Fibroblast of lung (primary cell): ENCODE results near the gene NSG2. TPM values are rescaled to one million over a fixed set of nuclear protein-coding genes. Genes with fewer than 3 reads are reported as not detected.

Experiments
- DNase-seq, 2 donors: peaks; one replicate each; pipeline versions ENCODE4 v3.0.0 to v3.0.0-alpha.2; 2010; ENCODE audit warnings: low read depth in 2 of 2
- H2AFZ ChIP-seq: 2 replicates; pipeline ENCODE4 v1.5.1; 2012; ENCODE audit warnings: low read length, control low read depth, inconsistent platforms
- H3K27ac ChIP-seq: 2 replicates; pipeline ENCODE4 v1.5.1; 2011; ENCODE audit warnings: low read length, control low read depth; ENCODE audit not compliant: insufficient read depth
- H3K27me3 ChIP-seq: 2 replicates; pipeline ENCODE4 v1.5.1; 2011; ENCODE audit warnings: mild to moderate bottlenecking, low read length; ENCODE audit not compliant: control insufficient read depth, insufficient read depth
- H3K36me3 ChIP-seq: 2 replicates; pipeline ENCODE4 v1.5.1; 2011; ENCODE audit warnings: low read length; ENCODE audit not compliant: control insufficient read depth, insufficient read depth
- H3K4me1 ChIP-seq: 2 replicates; pipeline ENCODE4 v1.5.1; 2011; ENCODE audit warnings: low read length; ENCODE audit not compliant: control insufficient read depth, insufficient read depth; ENCODE audit errors: extremely low read depth
- H3K4me2 ChIP-seq: 2 replicates; pipeline ENCODE4 v1.5.1; 2011; ENCODE audit warnings: low read length, control low read depth; ENCODE audit not compliant: insufficient read depth; ENCODE audit errors: extremely low read depth
- H3K4me3 ChIP-seq, 4 experiments: fragments of 200-600 bp in 1 of 4; sonication (generic) in 1 of 4; replicated peaks in 1 of 4; 2 replicates each; pipeline ENCODE4 v1.5.1; 2011 to 2016; ENCODE audit warnings: low read length in 4 of 4, low read depth in 3 of 4, mild to moderate bottlenecking in 3 of 4, control low read depth in 2 of 4, inconsistent platforms in 1 of 4, mixed read lengths in 1 of 4; ENCODE audit not compliant: insufficient read depth in 1 of 4; ENCODE audit errors: control extremely low read depth in 1 of 4
- H3K79me2 ChIP-seq: 2 replicates; pipeline ENCODE4 v1.5.1; 2012; ENCODE audit warnings: mild to moderate bottlenecking, low read length, inconsistent platforms; ENCODE audit not compliant: control insufficient read depth, insufficient read depth
- H3K9ac ChIP-seq: 2 replicates; pipeline ENCODE4 v1.5.1; 2011; ENCODE audit warnings: mild to moderate bottlenecking, low read length, control low read depth; ENCODE audit not compliant: insufficient read depth
- H3K9me3 ChIP-seq: 2 replicates; pipeline ENCODE4 v1.5.1; 2012; ENCODE audit warnings: low read depth, low read length; ENCODE audit not compliant: control insufficient read depth, insufficient read depth
- H4K20me1 ChIP-seq: 2 replicates; pipeline ENCODE4 v1.5.1; 2011; ENCODE audit warnings: low read length; ENCODE audit not compliant: control insufficient read depth, insufficient read depth; ENCODE audit errors: extremely low read depth
- EZH2 ChIP-seq: IDR thresholded peaks from 2 replicates; pipeline ENCODE4 v1.5.1; 2012; ENCODE audit warnings: low read length, control low read depth, mild to moderate bottlenecking; ENCODE audit errors: missing control alignments
- polyA plus RNA-seq, 2 donors: library from polyadenylated mRNA; depleted of rRNA in 1 of 2; stranded (reverse) in 1 of 2; unstranded in 1 of 2; fragments of >200 nt; gene quantifications; 2 replicates each; pipeline ENCODE4 v1.2.1, GENCODE V29; 2011 to 2012; ENCODE audit warnings: missing spikeins in 1 of 2
- total RNA-seq: library from RNA; depleted of rRNA; stranded (reverse); fragments of >200 nt; gene quantifications from 2 replicates; pipeline ENCODE4 v1.2.1, GENCODE V29; 2014
- TF ChIP-seq, protein P1 (sequence below), 2 donors: IDR thresholded peaks in 1 of 2; conservative IDR thresholded peaks in 1 of 2; 1 replicate in 1 of 2; 2 replicates in 1 of 2; pipeline ENCODE4 v1.5.1; 2011 to 2012; ENCODE audit warnings: low read length in 2 of 2, control low read depth in 1 of 2, inconsistent platforms in 1 of 2, low read depth in 1 of 2, mild to moderate bottlenecking in 1 of 2

Gene NSG2
- total and polyA plus RNA-seq, 2 donors (not counting 1 experiment from before 2014, with no cell fraction given), result not detected

DNA sequence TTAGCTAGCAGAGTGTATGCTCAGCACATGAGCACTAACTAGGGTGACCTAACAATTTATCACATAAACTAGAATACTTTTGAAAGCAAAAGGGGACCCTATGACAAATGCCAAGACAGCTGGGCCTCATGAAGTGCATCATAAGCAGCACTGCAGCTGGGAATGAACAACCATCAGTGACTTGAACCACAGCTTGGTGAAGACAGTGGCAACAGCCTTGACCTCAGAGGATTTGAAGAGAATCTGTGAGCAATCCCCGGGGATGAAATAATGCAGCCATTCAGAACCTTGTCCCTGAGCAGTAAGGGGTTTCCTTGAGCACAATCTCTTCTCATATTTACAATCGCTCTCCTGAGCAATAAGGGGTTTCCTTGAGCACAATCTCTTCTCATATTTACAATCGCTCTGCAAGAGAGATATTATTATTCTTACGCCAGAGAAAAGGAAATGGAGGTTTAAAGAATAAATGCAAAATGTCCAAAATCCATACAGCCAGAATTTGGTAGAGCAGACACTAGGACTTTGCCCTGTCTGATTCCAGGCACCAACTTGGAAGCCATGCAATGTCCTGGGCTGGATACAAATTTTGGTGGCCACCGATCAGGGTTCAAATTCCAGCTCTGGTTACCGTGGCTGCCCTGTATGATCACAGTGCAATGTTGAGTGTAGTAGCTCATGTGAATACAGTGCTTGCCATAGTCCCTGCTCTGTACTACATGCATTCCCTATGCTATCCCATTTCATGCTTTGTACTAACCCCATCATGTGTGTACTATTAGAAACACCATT lies 846 bp upstream of the NSG2 start:
- Histone ChIP-seq H3K27me3 (no peaks in the 10 kb centered on the region), H4K20me1 (no peaks in the 10 kb centered on the region), H3K9ac (no peak overlapping the region)

DNA sequence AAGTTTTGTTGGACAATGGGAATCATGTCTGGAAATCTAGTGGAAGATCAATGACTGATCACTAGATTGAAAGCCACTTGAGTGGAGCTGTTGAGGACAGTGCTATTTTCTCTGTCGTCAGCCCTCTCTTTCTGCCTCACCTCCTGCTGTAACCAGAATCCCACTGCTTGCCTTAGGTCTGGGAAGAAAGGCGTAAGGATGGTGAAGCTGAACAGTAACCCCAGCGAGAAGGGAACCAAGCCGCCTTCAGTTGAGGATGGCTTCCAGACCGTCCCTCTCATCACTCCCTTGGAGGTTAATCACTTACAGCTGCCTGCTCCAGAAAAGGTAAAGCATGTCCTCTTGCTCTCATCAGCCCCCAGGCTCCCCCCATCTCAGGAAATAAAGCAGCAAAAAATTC lies 1.1 kb downstream of the NSG2 start:
- no peak for DNase-seq
- Histone ChIP-seq H4K20me1 (no peaks in the 10 kb centered on the region), H2AFZ (no peak overlapping the region), H3K9ac (no peak overlapping the region), H3K9me3 (no peaks in the 10 kb centered on the region), H3K4me3 (no peak overlapping the region), H3K4me1 (no peaks in the 10 kb centered on the region), H3K27me3 (no peaks in the 10 kb centered on the region), H3K27ac (no peak overlapping the region), H3K79me2 (no peaks in the 10 kb centered on the region), H3K4me2 (no peak overlapping the region), H3K36me3 (no peaks in the 10 kb centered on the region)
- TF ChIP-seq EZH2, result no peak
- TF ChIP-seq, protein P1, sequence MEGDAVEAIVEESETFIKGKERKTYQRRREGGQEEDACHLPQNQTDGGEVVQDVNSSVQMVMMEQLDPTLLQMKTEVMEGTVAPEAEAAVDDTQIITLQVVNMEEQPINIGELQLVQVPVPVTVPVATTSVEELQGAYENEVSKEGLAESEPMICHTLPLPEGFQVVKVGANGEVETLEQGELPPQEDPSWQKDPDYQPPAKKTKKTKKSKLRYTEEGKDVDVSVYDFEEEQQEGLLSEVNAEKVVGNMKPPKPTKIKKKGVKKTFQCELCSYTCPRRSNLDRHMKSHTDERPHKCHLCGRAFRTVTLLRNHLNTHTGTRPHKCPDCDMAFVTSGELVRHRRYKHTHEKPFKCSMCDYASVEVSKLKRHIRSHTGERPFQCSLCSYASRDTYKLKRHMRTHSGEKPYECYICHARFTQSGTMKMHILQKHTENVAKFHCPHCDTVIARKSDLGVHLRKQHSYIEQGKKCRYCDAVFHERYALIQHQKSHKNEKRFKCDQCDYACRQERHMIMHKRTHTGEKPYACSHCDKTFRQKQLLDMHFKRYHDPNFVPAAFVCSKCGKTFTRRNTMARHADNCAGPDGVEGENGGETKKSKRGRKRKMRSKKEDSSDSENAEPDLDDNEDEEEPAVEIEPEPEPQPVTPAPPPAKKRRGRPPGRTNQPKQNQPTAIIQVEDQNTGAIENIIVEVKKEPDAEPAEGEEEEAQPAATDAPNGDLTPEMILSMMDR (conservative IDR thresholded peaks at IDR 0.05 in 1 of 2, IDR thresholded peaks at IDR 0.05 in 1 of 2; ENCODE audit: low read depth in 1 of 2, low read length in 2 of 2), result no peak

More for the DNA sequence above, 846 bp upstream of the NSG2 start:
- Histone ChIP-seq H3K4me2 (no peak overlapping the region), H3K4me1 (no peaks in the 10 kb centered on the region), H3K36me3 (no peaks in the 10 kb centered on the region), H3K27ac (no peak overlapping the region), H3K79me2 (no peaks in the 10 kb centered on the region), H2AFZ (no peak overlapping the region), H3K9me3 (no peaks in the 10 kb centered on the region), H3K4me3 (no peak overlapping the region)
- TF ChIP-seq, protein P1 (conservative IDR thresholded peaks at IDR 0.05 in 1 of 2, IDR thresholded peaks at IDR 0.05 in 1 of 2; ENCODE audit: low read depth in 1 of 2, low read length in 2 of 2), result no peak
- no peak for TF ChIP-seq EZH2
- DNase-seq, result no peak

DNA sequence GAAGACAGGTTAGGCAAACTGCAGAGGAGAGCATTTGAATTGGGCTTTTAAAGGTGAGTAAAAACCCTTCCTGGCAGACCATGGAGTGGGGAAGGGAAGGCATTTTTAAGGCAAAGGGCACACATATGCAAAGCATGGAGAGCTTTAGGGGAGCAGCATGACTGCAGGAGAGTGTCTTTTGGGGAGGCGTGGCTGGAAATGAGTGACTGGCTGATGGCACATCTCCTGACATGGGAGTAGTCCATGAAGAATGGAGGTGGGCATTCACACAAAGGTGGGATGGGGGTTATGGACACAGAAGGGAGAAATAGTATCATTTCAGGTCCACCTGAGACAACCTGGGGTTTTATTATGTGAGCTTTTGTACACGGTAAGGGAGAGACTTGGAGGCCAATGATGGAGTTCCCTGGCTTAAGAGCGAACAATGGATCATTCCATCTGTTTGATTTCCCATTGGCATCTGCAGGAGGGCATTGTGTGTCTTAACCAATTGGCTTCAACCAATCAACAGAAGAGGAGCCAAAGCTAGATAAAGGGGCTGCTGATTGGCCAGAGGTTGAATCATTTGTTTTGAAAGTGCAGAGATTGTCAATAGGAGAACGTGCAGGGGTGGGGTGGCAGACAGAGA lies 2.1 kb downstream of the NSG2 start:
- Histone ChIP-seq H3K4me3 (no peak overlapping the region), H2AFZ (no peak overlapping the region), H3K9ac (no peak overlapping the region), H3K4me2 (no peak overlapping the region), H3K27ac (no peak overlapping the region), H3K79me2 (no peaks in the 10 kb centered on the region), H3K9me3 (no peaks in the 10 kb centered on the region), H3K27me3 (no peaks in the 10 kb centered on the region), H3K36me3 (no peaks in the 10 kb centered on the region), H3K4me1 (no peaks in the 10 kb centered on the region), H4K20me1 (no peaks in the 10 kb centered on the region)
- no peak for DNase-seq
- TF ChIP-seq EZH2, result no peak
- TF ChIP-seq, protein P1 (conservative IDR thresholded peaks at IDR 0.05 in 1 of 2, IDR thresholded peaks at IDR 0.05 in 1 of 2; ENCODE audit: low read depth in 1 of 2, low read length in 2 of 2), result no peak
